ENCODE results near the gene SOX8.

Gene SOX8

DNA sequence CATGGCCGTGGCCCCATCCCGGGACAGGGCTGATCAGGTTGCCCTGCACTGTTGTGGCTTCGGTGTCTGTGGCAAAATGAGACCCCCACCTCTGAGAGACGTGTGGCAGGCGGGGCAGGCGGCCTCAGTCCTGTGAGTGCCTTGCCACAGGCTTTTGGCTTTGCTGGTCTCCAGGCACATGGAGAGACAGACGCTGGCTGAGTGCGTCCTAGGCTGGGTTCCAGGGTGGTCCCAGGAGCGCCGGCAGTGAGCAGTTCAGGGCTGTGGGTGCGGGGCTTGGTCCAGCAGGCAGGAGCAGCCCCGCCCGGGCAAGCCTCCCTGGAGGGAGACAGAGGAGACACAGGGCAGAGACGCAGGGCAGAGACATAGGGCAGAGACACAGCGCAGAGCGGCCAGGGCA lies 29.2 kb downstream of the SOX8 start:
- no peak overlapping the region for H3K4me3 ChIP-seq (ENCODE audit: low read length)
- no peak for DNase-seq (ENCODE audit: low read depth)

GRCh38 chr16:1011316-1012082 lies 29.9 kb downstream of the SOX8 start:
- TF ChIP-seq, protein P1, sequence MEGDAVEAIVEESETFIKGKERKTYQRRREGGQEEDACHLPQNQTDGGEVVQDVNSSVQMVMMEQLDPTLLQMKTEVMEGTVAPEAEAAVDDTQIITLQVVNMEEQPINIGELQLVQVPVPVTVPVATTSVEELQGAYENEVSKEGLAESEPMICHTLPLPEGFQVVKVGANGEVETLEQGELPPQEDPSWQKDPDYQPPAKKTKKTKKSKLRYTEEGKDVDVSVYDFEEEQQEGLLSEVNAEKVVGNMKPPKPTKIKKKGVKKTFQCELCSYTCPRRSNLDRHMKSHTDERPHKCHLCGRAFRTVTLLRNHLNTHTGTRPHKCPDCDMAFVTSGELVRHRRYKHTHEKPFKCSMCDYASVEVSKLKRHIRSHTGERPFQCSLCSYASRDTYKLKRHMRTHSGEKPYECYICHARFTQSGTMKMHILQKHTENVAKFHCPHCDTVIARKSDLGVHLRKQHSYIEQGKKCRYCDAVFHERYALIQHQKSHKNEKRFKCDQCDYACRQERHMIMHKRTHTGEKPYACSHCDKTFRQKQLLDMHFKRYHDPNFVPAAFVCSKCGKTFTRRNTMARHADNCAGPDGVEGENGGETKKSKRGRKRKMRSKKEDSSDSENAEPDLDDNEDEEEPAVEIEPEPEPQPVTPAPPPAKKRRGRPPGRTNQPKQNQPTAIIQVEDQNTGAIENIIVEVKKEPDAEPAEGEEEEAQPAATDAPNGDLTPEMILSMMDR (IDR thresholded peaks at IDR 0.05; ENCODE audit: insufficient read depth, low read depth, low read length, missing control alignments) = no peak
- no peak for DNase-seq (ENCODE audit: low read depth)
- no peak overlapping the region for H3K4me3 ChIP-seq (ENCODE audit: low read length)

More for the DNA sequence above, 29.2 kb downstream of the SOX8 start:
- TF ChIP-seq, protein P1 (IDR thresholded peaks at IDR 0.05; ENCODE audit: insufficient read depth, low read depth, low read length, missing control alignments) = no peak

GRCh38 chr16:1012135-1012534 lies 30.6 kb downstream of the SOX8 start:
- H3K4me3 ChIP-seq (ENCODE audit: low read length) = no peak overlapping the region
- TF ChIP-seq, protein P1 (IDR thresholded peaks at IDR 0.05; ENCODE audit: insufficient read depth, low read depth, low read length, missing control alignments) = no peak
- DNase-seq (ENCODE audit: low read depth) = no peak

- no peak for DNase-seq (ENCODE audit: low read depth)
- TF ChIP-seq, protein P1 (IDR thresholded peaks at IDR 0.05; ENCODE audit: insufficient read depth, low read depth, low read length, missing control alignments) = no peak
- H3K4me3 ChIP-seq (ENCODE audit: low read length) = no peak overlapping the region
Measured at GRCh38 chr16:1012722-1013592, 31.4 kb downstream of the SOX8 start.

DNA sequence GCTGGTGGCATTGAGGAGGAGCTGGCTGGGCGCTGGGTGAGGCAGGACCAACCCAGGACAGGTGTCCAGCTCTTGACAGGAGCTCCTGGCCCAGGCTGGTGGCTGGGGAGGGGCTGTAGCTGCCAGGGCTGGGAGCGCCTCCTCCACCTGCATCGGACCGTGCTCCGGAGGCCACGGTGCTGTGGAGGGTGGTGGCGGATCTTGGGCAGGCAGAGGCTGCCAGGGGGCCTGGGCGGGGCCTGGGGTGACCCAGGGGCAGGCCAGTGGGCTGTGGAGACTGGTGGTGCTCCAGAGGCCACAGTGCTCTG lies 32.0 kb downstream of the SOX8 start:
- TF ChIP-seq, protein P1 (IDR thresholded peaks at IDR 0.05; ENCODE audit: insufficient read depth, low read depth, low read length, missing control alignments) = no peak
- DNase-seq (ENCODE audit: low read depth) = no peak
- no peak overlapping the region for H3K4me3 ChIP-seq (ENCODE audit: low read length)

GRCh38 chr16:1014221-1014620 lies 32.7 kb downstream of the SOX8 start:
- DNase-seq (ENCODE audit: low read depth) = no peak
- no peak overlapping the region for H3K4me3 ChIP-seq (ENCODE audit: low read length)
- TF ChIP-seq, protein P1 (IDR thresholded peaks at IDR 0.05; ENCODE audit: insufficient read depth, low read depth, low read length, missing control alignments) = no peak
